NCI-H2227 treated with DMSO at 0.1 percent for 48 hours (cell line): Measurements from ENCODE around the gene HELLS.
"Not testable (repeated sequence)": the region's sequence is repeated elsewhere in the genome, so short reads cannot be mapped to it uniquely, and the experiment has no call there.

Experiments used
- DNase-seq: peaks from one replicate; lab custom pipeline; 2025; lab: John Stamatoyannopoulos, UW

Gene HELLS

DNA sequence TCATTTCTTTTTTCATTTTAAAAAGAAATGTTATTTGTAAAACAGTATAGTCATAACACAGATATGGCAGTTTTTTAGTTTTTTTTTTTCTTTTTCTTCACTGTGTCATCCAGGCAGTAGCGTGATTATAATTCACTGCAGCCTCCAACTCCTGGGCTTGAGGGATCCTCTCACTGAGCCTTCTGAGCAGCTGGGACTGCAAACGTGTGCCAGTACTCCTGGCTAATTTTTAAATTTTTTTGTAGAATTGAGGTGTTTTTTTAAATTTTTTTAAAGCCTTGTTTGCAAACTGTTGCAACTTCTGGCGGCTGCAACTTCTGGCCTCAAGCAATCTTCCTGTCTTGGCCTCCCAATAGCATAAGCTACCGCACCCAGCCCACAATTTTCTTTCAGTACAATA lies 63.0 kb downstream of the HELLS start:
- no peak for DNase-seq

DNA sequence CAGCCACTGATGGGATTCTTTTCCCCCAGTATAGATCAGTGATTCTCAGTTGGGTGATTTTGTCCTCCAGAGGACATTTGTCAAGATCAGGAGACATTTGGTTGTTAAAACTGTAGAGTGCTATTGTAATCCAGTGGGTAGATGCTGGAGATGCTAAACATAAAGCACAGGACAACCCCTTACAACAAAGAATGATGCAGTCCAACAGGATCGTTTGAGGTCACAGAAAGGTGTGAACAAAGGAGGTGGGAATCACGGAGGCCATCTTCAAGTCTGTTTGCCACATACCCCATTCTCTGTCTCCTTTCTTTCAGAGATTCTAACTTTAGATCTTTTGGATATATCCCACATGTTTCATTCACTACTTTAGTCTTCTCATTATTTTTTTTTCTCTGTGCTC lies 69.0 kb downstream of the HELLS start:
- no peak for DNase-seq

DNA sequence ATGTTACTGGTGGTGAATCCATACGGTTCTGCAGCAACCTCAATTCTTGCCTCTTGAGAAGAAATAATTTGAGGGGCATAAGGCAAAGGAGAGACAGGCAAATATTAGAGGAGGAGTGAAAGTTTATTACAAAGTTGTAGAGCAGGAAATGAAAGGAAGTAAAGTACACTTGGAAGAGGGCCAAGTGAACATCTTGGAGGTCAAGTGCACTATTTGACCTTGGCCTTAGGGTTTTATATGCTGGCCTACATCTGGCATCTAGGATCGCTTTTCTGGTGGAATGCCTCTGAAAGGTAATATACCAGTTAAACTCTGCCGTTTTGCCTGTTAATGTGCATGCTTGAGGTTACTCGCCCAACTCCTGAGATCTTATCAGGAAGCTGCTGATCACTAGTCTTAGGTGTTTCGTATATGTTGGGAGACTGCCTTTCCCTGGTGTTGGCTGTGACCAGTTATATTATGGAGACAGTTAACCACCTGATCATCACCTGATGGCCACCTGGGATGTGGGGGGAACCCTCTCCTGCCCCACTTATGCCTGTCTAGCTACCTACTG lies 71.9 kb downstream of the HELLS start:
- DNase-seq = no peak

DNA sequence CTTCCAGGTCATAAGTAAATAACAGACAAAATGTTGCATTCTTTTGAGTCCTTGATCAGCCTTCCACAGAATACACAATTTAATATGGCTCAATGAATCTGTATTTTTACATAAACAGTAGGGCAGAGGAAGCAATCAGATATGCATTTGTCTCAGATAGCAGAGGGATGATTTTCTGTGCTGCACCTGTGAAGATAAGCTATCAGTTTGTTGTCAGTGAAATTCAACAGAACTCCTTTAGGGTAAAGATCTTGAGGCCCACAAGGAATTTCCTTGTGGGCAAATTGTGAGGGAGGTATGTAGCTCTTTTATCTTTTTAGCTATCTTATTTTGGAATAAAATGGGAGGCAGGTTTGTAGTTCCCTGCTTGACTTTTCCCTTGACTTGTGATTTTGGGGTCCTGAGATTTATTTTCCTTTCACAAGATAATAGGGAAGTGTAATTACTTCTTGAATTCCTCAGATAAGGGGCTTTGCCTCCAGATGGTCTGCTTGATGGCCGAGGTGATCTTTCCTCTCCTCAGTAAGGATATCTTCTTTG lies 77.1 kb downstream of the HELLS start:
- no peak for DNase-seq

DNA sequence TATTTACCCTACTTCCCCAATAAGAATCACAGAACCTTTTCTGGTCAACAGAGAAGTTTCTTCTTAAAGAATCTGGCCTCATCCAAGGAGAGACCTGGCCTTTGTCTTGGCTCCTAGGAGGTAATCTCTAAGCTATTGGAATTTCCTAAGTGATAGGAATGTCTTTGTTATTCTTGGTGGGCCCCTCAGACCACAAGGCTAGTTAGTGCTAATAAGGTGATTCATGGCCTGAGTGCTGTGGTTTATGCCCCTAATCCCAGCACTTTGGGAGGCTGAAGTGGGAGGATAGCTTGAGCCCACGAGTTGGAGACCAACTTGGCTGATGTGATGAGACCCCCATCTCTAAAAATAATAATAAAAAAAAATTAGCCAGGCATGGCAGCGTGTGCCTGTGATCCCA lies 78.0 kb downstream of the HELLS start:
- DNase-seq = no peak

DNA sequence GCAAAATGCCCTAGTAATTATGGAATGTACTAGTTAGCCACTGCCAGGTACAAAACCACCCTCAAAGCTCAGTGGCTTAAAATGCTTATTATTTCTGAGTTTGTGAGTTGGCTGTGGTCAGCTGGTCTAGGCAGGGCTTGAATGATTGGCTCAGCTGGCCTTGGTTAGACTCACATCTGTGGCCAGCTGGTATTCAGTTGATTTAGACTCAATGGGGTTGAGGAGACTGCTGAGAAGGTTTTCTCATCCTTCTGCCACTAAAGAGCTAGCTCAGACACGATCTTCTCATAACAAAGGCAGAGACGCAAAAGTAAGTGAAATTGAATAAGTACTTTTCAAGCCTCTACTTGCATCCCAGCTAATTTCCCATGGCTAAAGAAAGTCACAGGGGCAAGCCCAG lies 80.9 kb downstream of the HELLS start:
- no peak for DNase-seq

DNA sequence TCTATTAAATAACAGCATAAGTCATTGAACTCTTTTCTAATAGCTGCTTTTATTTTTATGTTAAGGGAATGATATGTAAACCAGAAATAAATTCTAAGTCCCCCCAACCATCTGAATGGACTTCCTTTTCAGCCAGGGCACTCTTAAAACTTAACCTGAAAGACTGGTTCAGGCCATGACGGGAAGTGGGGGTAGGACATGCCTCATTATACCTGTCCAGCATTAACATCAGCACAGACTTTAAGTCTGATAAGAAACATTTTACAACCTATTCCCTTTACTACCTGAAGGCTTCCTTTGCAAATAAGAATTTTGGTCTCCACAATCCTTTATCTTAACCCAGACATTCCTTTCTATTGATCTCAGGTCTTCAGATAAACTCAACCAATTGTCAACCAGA lies 81.9 kb downstream of the HELLS start:
- DNase-seq = no peak

DNA sequence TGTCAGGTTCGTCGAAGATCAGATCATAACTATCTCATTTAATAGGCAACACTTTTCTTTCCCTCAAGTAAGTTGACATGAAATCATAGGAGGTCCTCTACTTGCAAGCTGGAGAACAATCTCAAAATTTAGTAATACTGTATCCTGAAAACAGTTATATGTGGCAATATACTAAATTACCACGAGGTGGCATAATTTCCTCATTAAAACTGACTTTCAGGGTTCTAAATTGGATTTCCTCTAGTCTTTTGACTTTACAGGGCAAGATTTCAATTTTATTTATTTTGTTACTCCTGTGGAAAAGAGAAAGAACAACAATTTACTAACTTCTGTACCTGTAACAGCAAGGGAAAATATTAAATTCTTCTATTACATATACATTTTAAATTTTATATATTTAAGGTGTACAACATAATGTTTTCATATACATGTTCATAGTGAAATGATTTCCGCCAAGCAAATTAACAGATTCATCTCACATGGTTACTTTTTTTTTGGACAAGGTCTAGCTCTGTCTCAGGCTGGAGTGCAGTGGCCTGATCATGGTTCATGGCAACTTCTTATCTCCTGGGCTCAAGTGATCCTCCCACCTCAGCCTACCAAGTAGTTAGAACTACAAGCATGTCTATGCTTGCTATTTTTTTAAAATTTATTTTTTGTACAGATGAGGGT lies 84.6 kb downstream of the HELLS start:
- no peak for DNase-seq

DNA sequence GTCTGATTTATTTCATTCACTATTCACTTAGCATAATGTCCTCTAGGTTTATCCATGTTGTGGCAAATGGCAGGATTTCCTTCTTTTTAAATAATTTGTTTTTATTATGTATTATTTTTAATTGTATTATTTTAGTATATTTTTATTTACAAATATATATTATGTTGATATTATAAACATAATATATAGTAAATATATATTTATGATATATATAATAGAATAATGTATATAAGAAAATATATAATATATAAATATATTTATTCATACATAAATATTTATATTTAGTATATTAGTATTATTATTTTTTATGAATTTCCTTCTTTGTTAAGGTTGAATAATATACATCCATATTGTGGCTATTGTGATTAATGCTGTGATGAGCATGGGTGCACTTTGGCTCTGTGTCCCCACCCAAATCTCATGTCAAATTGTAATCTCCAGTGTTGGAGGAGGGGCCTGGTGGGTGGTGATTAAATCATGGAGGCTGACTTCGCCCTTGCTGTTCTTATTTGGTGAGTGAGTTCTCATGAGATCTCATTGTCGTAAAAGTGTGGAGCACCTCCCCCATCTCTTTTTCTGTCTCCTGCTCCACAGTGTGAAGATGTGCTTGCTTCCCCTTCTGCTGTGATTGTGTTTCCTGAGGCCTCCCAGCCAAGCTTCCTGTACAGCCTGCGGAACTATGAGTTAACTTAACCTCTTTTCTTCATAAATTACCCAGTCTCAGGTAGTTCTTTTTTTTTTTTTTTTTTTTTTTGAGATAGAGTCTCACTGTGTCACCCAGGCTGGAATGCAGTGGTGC lies 85.7 kb downstream of the HELLS start:
- DNase-seq = no peak

DNA sequence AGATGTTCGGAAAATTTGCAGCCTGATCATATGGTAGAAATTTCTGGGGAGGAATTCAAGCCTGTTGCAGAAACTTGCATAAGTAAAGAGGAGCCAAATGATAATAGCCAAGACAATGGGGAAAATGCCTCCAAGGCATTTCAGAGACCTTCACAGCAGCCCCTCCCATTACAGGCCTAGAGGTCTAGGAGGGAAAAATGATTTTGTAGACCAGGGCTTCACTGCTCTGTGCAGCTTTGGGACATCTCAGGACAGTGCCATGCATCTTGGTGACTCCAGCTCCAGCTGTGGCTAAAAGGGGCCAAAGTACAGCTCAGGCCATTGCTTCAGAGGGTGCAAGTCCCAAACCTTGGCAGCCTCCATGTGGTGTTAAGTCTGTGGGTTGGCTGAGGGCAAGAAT lies 87.4 kb downstream of the HELLS start:
- DNase-seq = no peak

DNA sequence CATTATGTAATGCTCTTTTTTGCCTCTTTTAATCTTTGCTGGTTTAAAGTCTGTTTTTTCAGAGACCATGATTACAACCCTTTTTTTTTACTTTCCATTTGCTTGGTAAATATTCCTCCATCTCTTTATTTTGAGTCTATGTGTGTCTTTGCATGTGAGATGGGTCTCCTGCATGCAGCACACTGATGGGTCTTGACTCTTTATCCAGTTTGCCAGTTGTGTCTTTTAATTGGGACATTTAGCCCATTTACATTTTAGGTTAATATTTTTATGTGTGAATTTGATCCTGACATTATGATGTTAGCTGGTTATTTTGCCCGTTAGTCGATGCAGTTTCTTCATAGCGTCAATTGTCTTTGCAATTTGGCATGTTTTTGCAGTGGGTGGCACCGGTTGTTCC lies 92.5 kb downstream of the HELLS start:
- DNase-seq = not testable (repeated sequence)

DNA sequence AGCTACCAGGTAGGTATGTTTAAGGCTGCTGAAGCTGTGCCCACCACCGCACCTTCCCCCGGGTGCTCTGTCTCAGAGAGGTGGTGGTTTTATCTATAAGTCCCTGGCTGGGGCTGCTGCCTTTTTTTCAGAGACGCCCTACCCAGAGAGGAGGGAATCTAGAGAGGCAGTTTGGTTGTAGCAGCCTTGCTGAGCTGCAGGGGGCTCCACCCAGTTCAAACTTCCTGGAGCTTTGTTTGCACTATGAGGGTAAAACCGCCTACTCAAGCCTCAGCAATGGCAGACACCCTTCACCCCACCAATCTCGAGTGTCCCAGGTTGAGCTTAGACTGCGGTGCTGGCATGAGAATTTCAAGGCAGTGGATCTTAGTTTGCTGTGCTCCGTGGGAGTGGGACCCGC lies 94.3 kb downstream of the HELLS start:
- no peak for DNase-seq

DNA sequence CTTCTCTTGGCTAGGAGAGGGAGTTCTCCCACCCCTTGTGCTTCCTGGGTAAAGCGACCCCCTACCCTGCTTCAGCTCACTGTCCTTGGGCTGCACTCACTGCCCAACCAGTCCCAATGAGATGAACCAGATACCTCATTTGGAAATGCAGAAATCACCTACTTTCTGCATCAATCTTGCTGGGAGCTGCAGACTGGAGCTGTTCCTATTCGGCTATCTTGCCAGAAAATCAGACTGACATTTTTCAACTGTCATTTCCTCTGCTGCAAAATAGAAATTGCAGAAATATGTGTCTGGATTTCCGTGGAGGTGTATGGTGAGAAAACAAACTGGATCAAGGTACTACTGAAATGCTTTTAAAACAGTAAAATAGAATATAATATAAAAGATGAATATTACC lies 95.0 kb downstream of the HELLS start:
- DNase-seq = no peak

DNA sequence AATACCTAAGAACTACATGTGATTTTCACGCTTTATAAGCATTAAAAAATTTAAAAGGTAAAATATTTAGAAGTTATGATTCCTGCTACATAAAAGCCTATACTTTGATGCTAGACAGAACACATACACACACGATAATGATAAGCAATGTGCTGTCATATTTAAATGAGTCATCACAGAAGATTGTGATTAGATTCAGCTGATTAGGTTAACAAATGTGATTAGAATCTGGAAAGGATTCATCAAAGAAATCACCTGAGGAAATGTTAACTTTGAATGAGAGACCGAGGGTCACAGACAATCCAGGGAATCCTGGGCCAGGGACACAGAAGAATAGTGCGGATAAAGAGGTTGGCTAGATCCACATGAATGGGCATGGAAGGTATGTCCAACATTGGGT lies 95.9 kb downstream of the HELLS start:
- no peak for DNase-seq

DNA sequence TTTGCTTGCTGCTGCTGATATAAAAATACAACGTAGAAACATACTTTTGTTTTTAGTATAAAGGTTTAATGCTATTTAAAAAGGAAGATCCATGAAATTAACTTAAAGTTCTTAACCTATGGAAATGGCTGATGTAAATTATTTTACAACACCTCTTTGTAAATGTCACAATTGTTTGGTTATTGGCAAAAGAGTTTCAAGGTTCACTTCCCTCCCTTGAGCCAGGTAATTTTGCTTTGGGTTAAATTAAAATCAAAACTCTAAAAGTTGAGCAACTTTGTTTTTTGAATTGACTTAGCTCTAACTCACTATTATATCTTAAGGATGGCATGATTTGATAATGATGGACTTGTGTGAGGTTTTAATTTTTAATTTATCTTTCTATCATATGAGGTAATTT lies 98.8 kb downstream of the HELLS start:
- DNase-seq = no peak

DNA sequence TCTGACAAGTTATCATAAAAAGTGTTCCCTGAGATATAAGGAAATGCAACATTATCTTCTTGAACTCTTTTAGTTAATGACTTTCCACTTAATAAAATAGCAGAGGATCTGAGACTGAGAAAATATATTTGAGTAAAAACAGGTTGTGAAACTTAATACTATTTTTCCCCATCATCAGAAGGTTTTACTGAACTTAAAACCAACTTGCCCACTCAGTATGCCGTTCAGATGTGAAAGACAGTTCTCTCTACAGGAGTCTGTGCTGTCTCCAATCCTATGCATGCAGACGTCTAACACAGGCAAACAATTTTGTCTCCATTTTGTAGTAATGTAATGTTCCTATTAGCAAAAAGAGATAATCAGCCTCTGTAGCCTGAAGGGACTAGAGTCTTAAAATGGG lies 99.7 kb downstream of the HELLS start:
- DNase-seq = no peak
